SU-DHL-6 (cell line): ENCODE results near the gene PPP1R14C.

Experiments
- EZH2phosphoT487 ChIP-seq: fragments of 200-600 bp; sonication (generic), shearing (Covaris generic); conservative IDR thresholded peaks from 2 replicates; pipeline ENCODE4 v1.6.1; 2018; ENCODE audit warnings: mild to moderate bottlenecking, antibody characterized with exemption, low read length, moderate library complexity, mixed read lengths
- TF ChIP-seq, protein P1 (sequence below): fragments of 200-600 bp; sonication (generic); IDR thresholded peaks from one replicate; pipeline ENCODE4 v1.5.1; 2017; ENCODE audit warnings: antibody characterized with exemption, mild to moderate bottlenecking, low read length, moderate library complexity; ENCODE audit not compliant: insufficient read depth, poor library complexity, severe bottlenecking

DNA sequence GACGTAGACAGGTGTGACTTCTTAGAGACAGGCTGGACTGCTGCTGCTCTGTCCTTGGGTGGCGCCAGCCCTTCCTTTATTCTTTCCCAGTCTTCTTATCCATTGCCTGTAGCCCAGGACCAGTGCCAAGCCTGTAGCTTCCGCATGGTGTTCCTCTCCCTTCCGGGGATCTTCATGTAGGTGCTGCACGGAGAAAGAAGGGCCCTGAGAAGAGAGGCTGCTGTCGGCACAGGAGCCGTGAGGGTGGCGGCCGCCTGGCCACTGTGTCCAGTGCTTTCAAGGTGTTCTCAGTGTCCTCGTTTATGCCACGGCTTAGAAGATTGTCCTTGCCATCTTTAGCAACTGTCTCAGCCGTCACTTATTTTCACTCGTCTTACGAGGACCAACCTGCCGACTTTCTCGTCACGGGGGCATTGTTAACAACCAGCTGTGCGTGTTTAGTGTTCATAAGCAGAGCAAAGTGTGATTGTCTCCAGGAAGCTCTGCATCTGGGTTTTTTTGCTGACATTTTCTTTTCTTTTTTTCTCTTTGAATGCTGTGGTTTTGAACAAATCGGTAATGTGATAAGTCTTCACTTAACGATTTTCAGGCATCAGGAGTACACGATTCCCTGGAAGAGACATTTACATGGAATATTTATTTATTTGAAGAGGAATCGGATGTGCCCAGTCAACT is 61.2 kb downstream of the PPP1R14C start:
- TF ChIP-seq, protein P1, sequence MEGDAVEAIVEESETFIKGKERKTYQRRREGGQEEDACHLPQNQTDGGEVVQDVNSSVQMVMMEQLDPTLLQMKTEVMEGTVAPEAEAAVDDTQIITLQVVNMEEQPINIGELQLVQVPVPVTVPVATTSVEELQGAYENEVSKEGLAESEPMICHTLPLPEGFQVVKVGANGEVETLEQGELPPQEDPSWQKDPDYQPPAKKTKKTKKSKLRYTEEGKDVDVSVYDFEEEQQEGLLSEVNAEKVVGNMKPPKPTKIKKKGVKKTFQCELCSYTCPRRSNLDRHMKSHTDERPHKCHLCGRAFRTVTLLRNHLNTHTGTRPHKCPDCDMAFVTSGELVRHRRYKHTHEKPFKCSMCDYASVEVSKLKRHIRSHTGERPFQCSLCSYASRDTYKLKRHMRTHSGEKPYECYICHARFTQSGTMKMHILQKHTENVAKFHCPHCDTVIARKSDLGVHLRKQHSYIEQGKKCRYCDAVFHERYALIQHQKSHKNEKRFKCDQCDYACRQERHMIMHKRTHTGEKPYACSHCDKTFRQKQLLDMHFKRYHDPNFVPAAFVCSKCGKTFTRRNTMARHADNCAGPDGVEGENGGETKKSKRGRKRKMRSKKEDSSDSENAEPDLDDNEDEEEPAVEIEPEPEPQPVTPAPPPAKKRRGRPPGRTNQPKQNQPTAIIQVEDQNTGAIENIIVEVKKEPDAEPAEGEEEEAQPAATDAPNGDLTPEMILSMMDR = no peak
- TF ChIP-seq EZH2phosphoT487 = no peak
